Umbilical cord (tissue), 2 donors: ENCODE results near the gene SYCE3. TPM values are rescaled to one million over a fixed set of nuclear protein-coding genes. Genes with fewer than 3 reads are reported as not detected.

Experiments
- DNase-seq: peaks from one replicate; pipeline ENCODE4 v3.0.0-alpha.2; 2015; ENCODE audit warnings: low spot score
- total RNA-seq: library from RNA; depleted of rRNA; stranded (reverse); fragments of >200 nt; gene quantifications from one replicate; pipeline ENCODE4 v1.2.3, GENCODE V29; 2014; ENCODE audit warnings: low replicate concordance; ENCODE audit not compliant: insufficient read depth

Gene SYCE3
- total RNA-seq, 1 donor from 2014 or later, result not detected

- no peak for DNase-seq
Measured at GRCh38 chr22:50503475-50504145, 59.1 kb downstream of the SYCE3 start.

DNA sequence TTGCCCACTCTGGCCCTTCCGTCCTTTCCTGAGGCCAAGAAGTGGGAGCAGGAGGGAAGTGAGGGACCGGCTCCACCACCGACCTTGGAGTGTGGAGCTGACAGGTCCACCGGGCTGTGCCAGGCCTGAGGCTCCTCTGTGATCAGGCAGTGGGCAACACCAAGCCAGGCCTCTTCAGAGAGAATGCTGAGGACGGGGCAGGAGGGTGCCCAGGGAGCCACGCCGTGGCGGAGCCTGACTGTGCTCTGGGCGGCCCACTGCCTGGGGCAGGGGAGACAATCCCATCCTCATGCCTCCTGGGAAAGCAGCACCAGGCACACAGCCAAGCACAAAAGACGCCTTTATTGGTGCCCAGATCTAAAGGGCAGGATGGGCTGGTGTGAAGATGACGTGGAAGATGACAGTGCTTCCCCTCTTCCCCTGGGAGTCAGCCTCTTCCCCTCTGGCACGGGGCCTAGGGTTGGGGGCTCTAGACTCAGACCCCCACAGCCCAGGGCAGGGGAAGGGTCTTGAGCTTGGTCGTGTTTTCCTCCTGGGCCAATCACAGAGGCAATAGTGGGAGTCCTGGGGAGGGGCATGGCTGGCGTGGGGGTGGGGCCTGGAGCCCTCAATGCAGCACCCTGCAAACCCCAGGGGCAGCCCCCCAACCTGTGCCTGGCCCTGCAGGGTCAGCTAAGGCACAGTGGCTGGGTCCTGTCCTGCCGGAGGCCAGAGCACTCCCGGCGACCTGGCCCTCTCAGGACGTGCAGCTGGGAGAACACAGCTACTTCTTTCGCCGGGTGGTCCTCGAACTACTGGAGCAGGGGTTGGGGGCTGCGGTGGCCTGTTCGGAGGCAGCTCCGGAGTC lies 59.9 kb downstream of the SYCE3 start:
- no peak for DNase-seq

DNA sequence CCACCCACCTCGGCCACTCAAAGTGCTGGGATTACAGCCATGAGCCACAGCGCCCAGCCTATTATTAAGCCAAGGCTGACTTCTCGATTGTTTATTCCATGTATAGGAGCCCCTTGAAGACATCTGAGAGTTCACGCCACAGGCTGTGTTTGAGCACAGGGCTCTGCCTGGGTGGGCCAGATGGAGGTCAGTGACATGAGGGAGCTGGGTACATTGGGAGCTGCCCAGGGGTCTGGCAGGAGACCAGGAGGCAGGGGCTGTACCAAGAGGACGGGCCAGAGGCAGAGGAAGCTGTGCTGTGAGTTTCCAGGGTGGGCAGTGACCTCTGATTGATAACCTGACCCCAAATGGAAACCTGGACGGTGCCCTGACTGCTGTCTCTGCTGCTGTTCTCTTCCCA lies 60.6 kb downstream of the SYCE3 start:
- DNase-seq, result no peak

Other genes with a start within 250 kb of the SYCE3 start
- 1.4 TPM for gene DENND6B, start 235.9 kb downstream of the SYCE3 start, total RNA-seq
- 43.8 TPM for gene PPP6R2, start 219.6 kb downstream of the SYCE3 start, total RNA-seq
- gene SBF1, start 87.9 kb downstream of the SYCE3 start, total RNA-seq, result 48.2 TPM
- gene ADM2, start 81.4 kb downstream of the SYCE3 start, total RNA-seq, result 0.72 TPM
- not detected for gene MIOX, start 76.1 kb downstream of the SYCE3 start, total RNA-seq
- 34.2 TPM for gene LMF2, start 55.2 kb downstream of the SYCE3 start, total RNA-seq
- 14.4 TPM for gene NCAPH2, start 54.7 kb downstream of the SYCE3 start, total RNA-seq
- not detected for gene SCO2, start 37.3 kb downstream of the SYCE3 start, total RNA-seq
- 89.8 TPM for gene TYMP, start 32.9 kb downstream of the SYCE3 start, total RNA-seq
- 6.0 TPM for gene KLHDC7B, start 17.0 kb downstream of the SYCE3 start, total RNA-seq
- gene CPT1B, start 15.5 kb upstream of the SYCE3 start, total RNA-seq, result not detected
- 14.2 TPM for gene CHKB, start 19.9 kb upstream of the SYCE3 start, total RNA-seq
- 0.72 TPM for gene MAPK8IP2, start 37.9 kb upstream of the SYCE3 start, total RNA-seq
- gene ARSA, start 65.2 kb upstream of the SYCE3 start, total RNA-seq, result 5.8 TPM
- gene SHANK3, start 109.9 kb upstream of the SYCE3 start, total RNA-seq, result 0.96 TPM
- gene ACR, start 175.3 kb upstream of the SYCE3 start, total RNA-seq, result not detected
- gene RABL2B, start 220.7 kb upstream of the SYCE3 start, total RNA-seq, result 7.5 TPM